RWPE1 (cell line): ENCODE results near the gene DHX36.

Experiments used
- CTCF ChIA-PET: fragments of 350-600 bp; sonication (Branson Sonifier 250); formaldehyde crosslinking; extraction: SDS; loops from one replicate; lab custom pipeline; 2021; lab: Yijun Ruan, JAX
- POLR2A ChIA-PET: fragments of 400-600 bp; formaldehyde crosslinking; extraction: SDS; loops from one replicate; lab custom pipeline; 2020; ENCODE audit warnings: antibody characterized with exemption; ENCODE audit not compliant: low non-redundant PET; lab: Yijun Ruan, JAX
- DNase-seq: peaks from one replicate; pipeline ENCODE4 v3.0.0; 2012; ENCODE audit warnings: low spot score
- H3K27ac ChIP-seq: fragments of 450-650 bp; 2 replicates; pipeline ENCODE4 v1.5.1; 2017
- TF ChIP-seq, protein P1 (sequence below): fragments of 450-650 bp; conservative IDR thresholded peaks from 2 replicates; pipeline ENCODE4 v1.5.1; 2017; ENCODE audit warnings: low read depth, mild to moderate bottlenecking

The DHX36 gene, protein sequence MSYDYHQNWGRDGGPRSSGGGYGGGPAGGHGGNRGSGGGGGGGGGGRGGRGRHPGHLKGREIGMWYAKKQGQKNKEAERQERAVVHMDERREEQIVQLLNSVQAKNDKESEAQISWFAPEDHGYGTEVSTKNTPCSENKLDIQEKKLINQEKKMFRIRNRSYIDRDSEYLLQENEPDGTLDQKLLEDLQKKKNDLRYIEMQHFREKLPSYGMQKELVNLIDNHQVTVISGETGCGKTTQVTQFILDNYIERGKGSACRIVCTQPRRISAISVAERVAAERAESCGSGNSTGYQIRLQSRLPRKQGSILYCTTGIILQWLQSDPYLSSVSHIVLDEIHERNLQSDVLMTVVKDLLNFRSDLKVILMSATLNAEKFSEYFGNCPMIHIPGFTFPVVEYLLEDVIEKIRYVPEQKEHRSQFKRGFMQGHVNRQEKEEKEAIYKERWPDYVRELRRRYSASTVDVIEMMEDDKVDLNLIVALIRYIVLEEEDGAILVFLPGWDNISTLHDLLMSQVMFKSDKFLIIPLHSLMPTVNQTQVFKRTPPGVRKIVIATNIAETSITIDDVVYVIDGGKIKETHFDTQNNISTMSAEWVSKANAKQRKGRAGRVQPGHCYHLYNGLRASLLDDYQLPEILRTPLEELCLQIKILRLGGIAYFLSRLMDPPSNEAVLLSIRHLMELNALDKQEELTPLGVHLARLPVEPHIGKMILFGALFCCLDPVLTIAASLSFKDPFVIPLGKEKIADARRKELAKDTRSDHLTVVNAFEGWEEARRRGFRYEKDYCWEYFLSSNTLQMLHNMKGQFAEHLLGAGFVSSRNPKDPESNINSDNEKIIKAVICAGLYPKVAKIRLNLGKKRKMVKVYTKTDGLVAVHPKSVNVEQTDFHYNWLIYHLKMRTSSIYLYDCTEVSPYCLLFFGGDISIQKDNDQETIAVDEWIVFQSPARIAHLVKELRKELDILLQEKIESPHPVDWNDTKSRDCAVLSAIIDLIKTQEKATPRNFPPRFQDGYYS

DNA sequence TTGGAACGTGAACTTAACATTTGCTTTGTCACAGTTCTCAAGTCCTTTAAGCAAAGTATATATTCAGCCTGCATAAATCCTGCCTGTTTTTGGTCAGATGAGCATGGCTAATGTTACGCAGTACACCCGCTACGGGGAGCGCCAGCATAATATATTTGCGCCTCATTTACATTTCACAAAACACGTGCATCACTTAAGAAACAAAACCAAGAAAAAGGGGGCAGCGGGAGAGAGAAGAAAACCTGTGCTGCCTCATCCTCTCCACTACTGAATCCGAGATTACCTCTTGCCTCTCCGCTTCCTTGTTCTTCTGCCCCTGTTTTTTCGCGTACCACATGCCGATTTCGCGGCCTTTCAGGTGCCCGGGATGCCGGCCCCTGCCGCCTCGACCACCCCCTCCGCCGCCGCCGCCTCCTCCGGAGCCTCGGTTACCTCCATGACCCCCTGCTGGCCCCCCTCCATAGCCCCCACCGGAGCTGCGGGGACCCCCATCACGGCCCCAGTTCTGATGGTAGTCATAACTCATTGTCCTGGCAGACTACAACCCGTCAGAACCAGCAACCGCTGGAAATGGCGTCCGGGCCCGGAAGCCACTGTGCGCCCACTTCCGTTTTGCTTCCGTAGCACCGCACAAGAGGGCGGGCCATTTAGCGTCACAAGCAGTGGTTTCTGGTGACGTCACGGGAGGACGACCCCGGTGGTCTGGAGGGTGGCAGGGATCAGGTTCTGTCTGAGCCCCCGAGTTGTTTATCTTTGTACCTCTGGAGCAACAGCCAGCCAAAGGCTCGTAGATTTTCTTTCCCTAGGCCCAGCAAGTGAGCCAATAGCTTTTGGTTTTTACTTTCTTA is at the start of gene DHX36:
TSS of gene DHX36 (minus strand) at position 597 of the 848 bp plus-strand sequence. CDS start at position 526, 71 bp downstream.
- peak; percentile 84 for DNase-seq
- CTCF ChIA-PET: interaction anchor here (1.1 kb wide), 1 partner anchor 10 kb away, joined by 3 read pairs; no protein-coding TSS in a partner anchor
- H3K27ac ChIP-seq: peak within 1 kb of the TSS; percentile 83
- POLR2A ChIA-PET: no interaction called here
- TF ChIP-seq, protein P1, sequence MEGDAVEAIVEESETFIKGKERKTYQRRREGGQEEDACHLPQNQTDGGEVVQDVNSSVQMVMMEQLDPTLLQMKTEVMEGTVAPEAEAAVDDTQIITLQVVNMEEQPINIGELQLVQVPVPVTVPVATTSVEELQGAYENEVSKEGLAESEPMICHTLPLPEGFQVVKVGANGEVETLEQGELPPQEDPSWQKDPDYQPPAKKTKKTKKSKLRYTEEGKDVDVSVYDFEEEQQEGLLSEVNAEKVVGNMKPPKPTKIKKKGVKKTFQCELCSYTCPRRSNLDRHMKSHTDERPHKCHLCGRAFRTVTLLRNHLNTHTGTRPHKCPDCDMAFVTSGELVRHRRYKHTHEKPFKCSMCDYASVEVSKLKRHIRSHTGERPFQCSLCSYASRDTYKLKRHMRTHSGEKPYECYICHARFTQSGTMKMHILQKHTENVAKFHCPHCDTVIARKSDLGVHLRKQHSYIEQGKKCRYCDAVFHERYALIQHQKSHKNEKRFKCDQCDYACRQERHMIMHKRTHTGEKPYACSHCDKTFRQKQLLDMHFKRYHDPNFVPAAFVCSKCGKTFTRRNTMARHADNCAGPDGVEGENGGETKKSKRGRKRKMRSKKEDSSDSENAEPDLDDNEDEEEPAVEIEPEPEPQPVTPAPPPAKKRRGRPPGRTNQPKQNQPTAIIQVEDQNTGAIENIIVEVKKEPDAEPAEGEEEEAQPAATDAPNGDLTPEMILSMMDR: no peak

DNA sequence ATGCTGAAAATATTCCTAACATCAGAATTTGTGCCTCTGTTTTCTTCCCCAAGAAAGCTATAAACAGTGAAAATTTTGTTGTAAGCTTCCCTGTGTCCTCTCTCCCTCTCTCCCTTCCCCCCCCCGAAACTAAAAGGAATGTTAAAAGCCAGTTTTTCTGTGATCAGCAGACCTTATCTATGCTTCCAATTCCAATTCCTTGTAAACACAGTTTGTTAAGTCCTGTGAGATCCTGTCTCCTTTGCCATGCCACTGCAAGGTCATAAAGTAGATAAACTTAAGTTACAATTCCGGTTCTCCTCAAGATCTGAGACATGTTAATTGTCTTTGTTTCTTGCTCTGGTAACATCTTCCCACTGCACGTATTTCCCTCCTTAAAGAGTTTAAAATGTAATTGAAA is 42.9 kb upstream of the DHX36 start:
- ChIA-PET CTCF (no interaction called here), POLR2A (no interaction called here)
- no peak overlapping the region for H3K27ac ChIP-seq
- TF ChIP-seq, protein P1: no peak
- DNase-seq: no peak

DNA sequence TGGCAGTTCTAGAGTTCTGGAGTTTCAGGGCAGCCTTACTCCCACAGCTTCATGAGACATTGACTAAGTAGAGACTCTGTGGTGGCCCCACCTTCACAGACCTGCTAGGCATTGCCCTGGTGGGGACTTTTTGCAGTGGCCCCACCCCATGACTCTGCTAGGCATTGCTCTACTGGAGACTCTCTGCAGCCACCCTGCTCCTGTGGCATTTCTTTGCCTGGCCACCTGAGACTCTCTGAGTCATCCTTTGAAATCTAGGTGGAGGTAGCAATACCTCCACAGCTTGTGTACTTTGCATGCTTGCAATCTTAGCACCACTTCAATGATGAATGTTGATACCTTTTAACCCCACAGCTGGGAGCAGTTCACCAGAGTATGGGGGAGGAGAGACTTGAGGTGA is 40.6 kb upstream of the DHX36 start:
- no peak overlapping the region for H3K27ac ChIP-seq
- POLR2A ChIA-PET: no interaction called here

DNA sequence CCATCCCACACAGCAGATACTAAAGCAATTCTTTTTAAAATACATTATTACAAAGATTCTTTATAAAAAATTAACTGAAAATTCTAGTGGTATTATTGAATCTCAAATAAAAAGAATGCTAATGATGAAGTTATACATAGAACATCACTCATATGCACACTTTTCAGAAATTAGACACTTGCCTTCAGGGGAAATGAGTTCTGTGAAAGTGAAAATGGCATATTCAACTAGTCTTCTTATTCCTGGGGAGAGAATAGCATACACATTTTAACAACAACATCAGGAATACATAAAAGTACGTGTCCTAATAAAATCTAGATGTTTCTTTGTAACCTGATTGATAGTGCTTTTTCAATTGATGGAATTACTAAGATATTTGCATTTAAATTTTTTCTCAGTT is 36.8 kb upstream of the DHX36 start:
- CTCF ChIA-PET: no interaction called here
- POLR2A ChIA-PET: no interaction called here

More for the DNA sequence above, 40.6 kb upstream of the DHX36 start:
- TF ChIP-seq, protein P1: no peak
- no peak for DNase-seq
- CTCF ChIA-PET: no interaction called here

DNA sequence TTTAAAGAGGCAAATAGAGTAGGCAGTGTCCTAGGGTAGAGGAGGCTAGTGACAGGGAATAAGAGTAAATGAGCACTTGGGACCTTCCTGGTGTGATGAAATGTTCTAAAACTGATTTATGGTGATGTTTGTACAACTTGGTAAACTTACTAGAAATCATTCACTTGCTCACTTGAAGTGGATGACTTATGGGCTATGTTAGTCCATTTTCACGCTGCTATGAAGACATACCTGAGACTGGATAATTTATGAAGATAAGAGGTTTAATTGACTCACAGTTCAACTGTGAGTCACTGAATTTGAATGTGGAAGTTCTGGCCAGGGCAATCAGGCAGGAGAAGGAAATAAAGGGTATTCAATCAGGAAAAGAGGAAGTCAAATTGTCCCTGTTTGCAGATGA is 31.7 kb upstream of the DHX36 start:
- peak; percentile 10 for DNase-seq
- POLR2A ChIA-PET: no interaction called here
- H3K27ac ChIP-seq: no peak overlapping the region
- TF ChIP-seq, protein P1: no peak
- CTCF ChIA-PET: no interaction called here

More for the DNA sequence above, 36.8 kb upstream of the DHX36 start:
- TF ChIP-seq, protein P1: no peak
- H3K27ac ChIP-seq: no peak overlapping the region
- DNase-seq: no peak
